GM12873 (cell line): ENCODE data around the gene MFSD6.

Source experiments
- TF ChIP-seq, protein P1 (sequence below): IDR thresholded peaks from 2 replicates; pipeline ENCODE4 v1.5.1; 2012; ENCODE audit warnings: low read depth, mild to moderate bottlenecking, moderate library complexity, low read length, control low read depth; ENCODE audit not compliant: insufficient read depth; ENCODE audit errors: missing control alignments

Gene MFSD6

DNA sequence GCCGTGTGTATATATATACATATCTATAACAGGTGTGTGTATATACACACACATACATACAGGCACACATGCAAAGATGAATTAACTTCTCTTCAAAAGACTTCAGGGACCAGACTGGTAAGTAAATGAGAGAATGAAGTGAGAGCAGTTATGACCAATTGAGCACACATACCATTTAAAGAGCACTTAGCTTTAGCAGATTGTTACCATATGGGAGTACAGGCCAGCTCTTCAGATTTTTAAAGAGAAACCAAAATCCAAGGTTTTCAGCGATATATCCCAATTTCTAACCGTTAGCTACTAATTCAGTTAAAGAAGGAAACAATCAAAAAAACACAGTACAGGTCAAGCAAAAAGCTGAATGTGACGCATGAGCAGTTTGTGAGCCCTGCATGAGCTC lies 41.1 kb upstream of the MFSD6 start:
- TF ChIP-seq, protein P1, sequence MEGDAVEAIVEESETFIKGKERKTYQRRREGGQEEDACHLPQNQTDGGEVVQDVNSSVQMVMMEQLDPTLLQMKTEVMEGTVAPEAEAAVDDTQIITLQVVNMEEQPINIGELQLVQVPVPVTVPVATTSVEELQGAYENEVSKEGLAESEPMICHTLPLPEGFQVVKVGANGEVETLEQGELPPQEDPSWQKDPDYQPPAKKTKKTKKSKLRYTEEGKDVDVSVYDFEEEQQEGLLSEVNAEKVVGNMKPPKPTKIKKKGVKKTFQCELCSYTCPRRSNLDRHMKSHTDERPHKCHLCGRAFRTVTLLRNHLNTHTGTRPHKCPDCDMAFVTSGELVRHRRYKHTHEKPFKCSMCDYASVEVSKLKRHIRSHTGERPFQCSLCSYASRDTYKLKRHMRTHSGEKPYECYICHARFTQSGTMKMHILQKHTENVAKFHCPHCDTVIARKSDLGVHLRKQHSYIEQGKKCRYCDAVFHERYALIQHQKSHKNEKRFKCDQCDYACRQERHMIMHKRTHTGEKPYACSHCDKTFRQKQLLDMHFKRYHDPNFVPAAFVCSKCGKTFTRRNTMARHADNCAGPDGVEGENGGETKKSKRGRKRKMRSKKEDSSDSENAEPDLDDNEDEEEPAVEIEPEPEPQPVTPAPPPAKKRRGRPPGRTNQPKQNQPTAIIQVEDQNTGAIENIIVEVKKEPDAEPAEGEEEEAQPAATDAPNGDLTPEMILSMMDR, result no peak

DNA sequence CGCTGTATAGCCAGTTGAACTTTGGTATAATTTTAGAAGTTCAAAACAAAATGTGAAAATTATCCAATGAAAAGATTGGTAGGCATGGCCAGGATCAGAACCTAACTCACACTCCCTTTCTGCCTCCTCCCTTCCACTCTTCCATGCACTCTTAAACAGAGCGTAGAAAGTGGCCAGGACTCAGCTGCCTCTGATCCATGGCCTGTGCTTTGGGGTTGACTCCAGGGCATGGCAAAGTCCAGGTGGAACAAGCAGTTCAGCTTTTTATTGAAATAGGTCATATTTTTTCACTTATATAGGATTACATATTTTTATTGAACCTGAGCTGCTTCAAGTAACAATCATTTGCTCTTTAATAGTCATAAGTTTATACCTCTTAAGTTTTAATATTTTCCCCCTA lies 38.5 kb upstream of the MFSD6 start:
- TF ChIP-seq, protein P1, result no peak

DNA sequence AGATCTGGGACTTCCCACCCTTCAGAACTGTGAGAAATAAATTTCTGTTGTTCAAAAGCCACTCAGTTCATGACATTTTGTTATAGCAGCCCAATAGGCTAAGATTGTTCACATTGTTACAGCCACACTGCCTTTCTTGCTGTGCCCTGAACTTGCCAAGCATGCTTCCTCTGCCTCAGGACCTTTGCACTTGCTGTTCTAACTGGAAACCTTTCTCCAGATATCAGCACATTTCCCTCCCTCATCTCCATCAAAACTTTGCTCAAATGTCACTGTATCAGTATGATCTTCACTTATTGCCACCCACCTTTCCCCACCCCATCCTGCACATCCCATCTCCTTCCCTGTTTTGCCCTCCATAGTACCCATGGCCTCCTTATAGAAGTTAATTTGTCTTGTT lies 32.1 kb upstream of the MFSD6 start:
- TF ChIP-seq, protein P1, result no peak

DNA sequence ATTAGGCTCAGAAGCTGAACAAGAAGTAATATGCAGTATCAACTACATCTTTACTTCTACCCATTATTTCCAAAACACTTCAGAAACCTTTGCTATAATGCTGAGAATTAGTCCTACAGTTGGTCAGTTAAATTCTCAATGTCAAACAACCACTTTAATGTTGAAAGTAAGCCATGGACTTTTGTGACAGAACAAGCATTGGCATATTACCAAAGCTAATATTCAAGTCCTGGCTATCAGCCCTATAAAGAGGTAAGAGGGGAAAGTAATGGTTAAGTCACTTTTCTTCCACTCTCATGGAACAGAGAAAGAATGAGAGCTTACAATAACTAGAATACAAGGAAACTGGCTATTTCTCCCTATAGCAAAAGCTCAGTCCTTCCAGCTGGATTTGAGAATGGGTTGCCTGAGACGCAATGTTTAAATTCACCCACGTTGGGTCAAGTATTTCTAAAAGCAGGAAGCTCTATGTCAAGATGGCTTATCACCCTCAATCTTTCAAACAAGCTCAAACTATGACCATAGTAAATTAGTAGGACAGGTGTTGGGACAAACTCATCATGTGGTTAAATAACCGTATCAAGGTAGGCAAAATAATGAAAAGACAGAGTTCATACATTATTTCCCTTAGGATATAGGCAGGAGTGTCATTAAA lies 31.4 kb upstream of the MFSD6 start:
- TF ChIP-seq, protein P1, result no peak

DNA sequence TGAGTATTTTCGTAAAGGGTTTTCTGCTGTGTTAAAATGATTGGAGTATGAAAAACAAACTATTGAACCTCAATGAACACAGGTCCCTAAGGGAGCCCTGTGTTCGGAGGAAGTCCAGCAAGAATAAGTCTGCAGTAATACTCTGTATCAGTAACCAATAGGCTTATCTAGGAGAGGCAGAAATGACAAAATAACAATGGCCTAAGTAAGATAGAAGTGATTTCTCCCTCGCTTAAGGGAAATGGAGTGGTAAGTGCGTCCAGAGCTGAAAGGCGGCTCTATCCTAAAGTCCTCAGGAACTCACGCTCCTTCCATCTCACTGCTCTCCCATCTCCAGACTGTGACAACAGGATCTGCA lies 29.3 kb upstream of the MFSD6 start:
- TF ChIP-seq, protein P1, result no peak

DNA sequence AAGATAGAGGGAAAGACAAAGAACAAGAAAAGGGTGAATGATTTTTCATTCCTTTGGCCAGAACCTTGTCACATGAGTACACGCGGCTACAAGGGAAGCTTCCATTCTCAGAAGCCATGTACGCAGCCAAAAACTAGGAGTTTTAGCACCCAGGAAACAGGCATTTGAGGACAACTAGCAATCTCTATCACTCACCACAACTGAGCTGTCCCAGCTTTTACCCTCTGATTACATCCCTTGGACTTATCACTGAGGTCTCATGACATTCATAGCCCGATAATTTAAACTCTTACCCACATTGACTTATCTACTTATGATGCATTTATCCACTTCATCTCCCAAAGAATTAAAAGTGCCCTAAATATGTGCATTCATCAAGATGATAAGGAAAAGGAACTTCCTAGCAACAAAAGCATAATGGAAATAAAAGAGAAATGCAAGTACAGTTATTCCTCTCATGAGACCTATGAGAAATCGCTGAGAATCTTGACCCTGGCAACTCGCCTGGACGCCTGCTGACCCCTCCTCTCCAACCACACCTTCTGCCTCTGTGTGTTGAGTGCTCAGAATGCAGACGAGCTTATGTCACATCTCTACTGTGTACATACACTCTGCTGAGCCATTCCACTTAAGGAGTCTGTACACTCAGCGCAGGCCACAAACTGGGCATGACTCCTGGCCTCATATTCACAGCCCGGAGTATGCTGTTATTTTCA lies 28.7 kb upstream of the MFSD6 start:
- TF ChIP-seq, protein P1, result no peak

DNA sequence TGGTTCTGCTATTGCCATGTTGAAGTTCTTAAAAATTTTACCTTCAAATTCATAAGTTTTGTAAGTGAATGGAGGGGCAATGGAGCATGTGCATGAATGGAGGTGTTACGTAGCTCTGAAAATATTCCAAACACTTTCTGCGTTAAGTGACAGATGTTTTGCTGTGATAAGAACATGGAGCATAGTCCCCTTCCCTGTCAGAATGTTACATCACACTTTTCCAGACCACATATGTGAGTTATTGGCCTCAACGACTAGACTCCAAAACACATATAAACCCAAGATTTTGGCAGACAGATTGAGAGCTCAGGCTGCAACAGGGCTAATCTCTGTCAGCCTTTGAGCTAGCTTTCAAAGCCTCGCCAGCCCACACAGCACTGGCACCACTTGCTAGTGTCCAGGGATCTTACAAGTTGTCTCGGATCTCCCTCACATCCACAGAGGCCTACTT lies 27.2 kb upstream of the MFSD6 start:
- TF ChIP-seq, protein P1, result no peak
